DOHH2 (cell line): ENCODE data around the gene RPS16.

Experiments
- CTCF ChIP-seq: fragments of 200-600 bp; sonication (generic); IDR thresholded peaks from one replicate; pipeline ENCODE4 v1.5.1; 2014; ENCODE audit warnings: antibody characterized with exemption, mild to moderate bottlenecking, low read depth, low read length; ENCODE audit not compliant: poor library complexity, severe bottlenecking
- EZH2phosphoT487 ChIP-seq: fragments of 200-600 bp; sonication (generic); IDR thresholded peaks from 2 replicates; pipeline ENCODE4 v1.6.1; 2017; ENCODE audit warnings: borderline replicate concordance, mild to moderate bottlenecking, antibody characterized with exemption, low read length, moderate library complexity, mixed read lengths

- peak; percentile 35 for TF ChIP-seq CTCF
- no peak for TF ChIP-seq EZH2phosphoT487
Measured at GRCh38 chr19:39413911-39414608, 21.7 kb downstream of the RPS16 start.
